Right lobe of liver (tissue), 6 donors: ENCODE data around the gene TEX44. TPM values are rescaled to one million over a fixed set of nuclear protein-coding genes. Genes with fewer than 3 reads are reported as not detected.
A peak's percentile ranks its signal among the peaks of the same experiment; 100 is the strongest.

ENCODE experiments used
- ATAC-seq, 4 donors: fragments of 200-7000 bp; cut with Tn5 transposase; one replicate each; pipeline ENCODE4 v1.9.1; 2020; ENCODE audit warnings: mild to moderate bottlenecking in 4 of 4, moderate library complexity in 4 of 4
- DNase-seq, 3 donors: peaks; one replicate each; pipeline ENCODE4 v3.0.0-alpha.2; 2020
- H3K27ac ChIP-seq, 3 donors: fragments of 200-600 bp; one replicate each; pipeline ENCODE4 v1.8.0; 2022
- H3K27me3 ChIP-seq, 2 donors: fragments of 200-600 bp; one replicate each; pipeline ENCODE4 v1.8.0; 2022
- H3K36me3 ChIP-seq, 4 donors: fragments of 200-600 bp; sonication (generic) in 1 of 4; one replicate each; pipeline versions ENCODE4 v1.5.1 to v1.8.0; 2017 to 2022; ENCODE audit warnings: control low read depth in 1 of 4
- H3K4me1 ChIP-seq, 4 donors: fragments of 200-600 bp; sonication (generic) in 1 of 4; one replicate each; pipeline versions ENCODE4 v1.5.1 to v1.8.0; 2017 to 2022; ENCODE audit warnings: control low read depth in 1 of 4
- H3K4me3 ChIP-seq, 3 donors: fragments of 200-600 bp; one replicate each; pipeline ENCODE4 v1.8.0; 2022
- H3K9me3 ChIP-seq, 4 donors: fragments of 200-600 bp; sonication (generic) in 1 of 4; one replicate each; pipeline versions ENCODE4 v1.5.1 to v1.8.0; 2017 to 2022; ENCODE audit warnings: control low read depth in 1 of 4
- CTCF ChIP-seq, 4 donors: fragments of 200-600 bp in 3 of 4; fragments of 450-650 bp in 1 of 4; IDR thresholded peaks; one replicate each; pipeline versions ENCODE4 v1.5.1 to v1.8.0; 2016 to 2022; ENCODE audit warnings: antibody characterized with exemption in 4 of 4, mild to moderate bottlenecking in 2 of 4
- POLR2A ChIP-seq: fragments of 450-650 bp; IDR thresholded peaks from one replicate; pipeline ENCODE4 v1.6.1; 2017; ENCODE audit warnings: antibody characterized with exemption, mild to moderate bottlenecking
- WGBS: methylation state at CpG from one replicate; pipeline ENCODE4 v1.1.6; 2018; ENCODE audit warnings: low coverage, low lambda C conversion rate; ENCODE audit not compliant: insufficient coverage; ENCODE audit errors: missing lambda C conversion rate; 5-methylcytosine and 5-hydroxymethylcytosine counted together
- intact Hi-C, 2 donors: fragments of 100-400 bp; cut with DNase I; formaldehyde crosslinking; loops; one replicate each; pipeline versions ENCODE4 v1.11.2 to v1.14.1; 2022
- long read RNA-seq: library from polyadenylated mRNA; unstranded; transcript quantifications from one replicate; pipeline ENCODE4 v2.0.0, GENCODE V29; 2019
- total RNA-seq, 6 experiments: library from RNA; depleted of rRNA in 2 of 6; stranded (reverse); fragments of >200 nt in 2 of 6; fragmentation: NEBNext Ultra II Directional in 3 of 6; extraction: Animal tissue kit (Norgen Biotek cat#: 25700) in 3 of 6; gene quantifications; one replicate each; pipeline versions ENCODE4 v1.1.0 to v1.2.4, GENCODE V29; 2016 to 2023
- donor health status: DM: no; HTN: yes; CAD: no.
- donor health status: DM: no; HTN: no; CAD: no.
- donor health status: DM: no; HTN: no; CAD: no.
- donor health status: DM: no; HTN: yes; CAD: no.
- donor health status: DM: no; HTN: yes; CAD: no.

The TEX44 gene
- total RNA-seq = not detected
- long read RNA-seq = 0 reads

GRCh38 chr2:231592636-231593145 lies at the start of gene TEX44:
Gene TEX44 (plus strand): TSS chr2:231592864. CDS start chr2:231592952, 88 bp downstream.
- no peak for TF ChIP-seq CTCF (IDR thresholded peaks at IDR 0.05)
- no peak for TF ChIP-seq POLR2A
- no peak for ATAC-seq
- H3K27ac ChIP-seq = no peak within 1 kb of the TSS
- H3K4me3 ChIP-seq = no peak within 1 kb of the TSS
- intact Hi-C loops = no loop called here
- H3K27me3 ChIP-seq = no peaks in the 10 kb centered on the region
- WGBS = 80% methylated on average over 1 of the region's 6 CpGs
- DNase-seq = no peak
- H3K36me3 ChIP-seq = no peaks in the 10 kb centered on the region
- H3K4me1 ChIP-seq = no peaks in the 10 kb centered on the region
- no peaks in the 10 kb centered on the region for H3K9me3 ChIP-seq

GRCh38 chr2:231545105-231545902 lies 47.4 kb upstream of the TEX44 start:
- Histone ChIP-seq H3K27ac (peak overlapping the region; percentile 21 to 55 (median 54)), H3K4me1 (no peaks in the 10 kb centered on the region), H3K27me3 (no peaks in the 10 kb centered on the region), H3K9me3 (no peaks in the 10 kb centered on the region), H3K36me3 (no peaks in the 10 kb centered on the region), H3K4me3 (no peak overlapping the region)
- intact Hi-C loops = no loop called here
- peak; percentile 82 to 95 (median 92) for ATAC-seq
- DNase-seq = peak in 2 of 3 donors; percentile 46 to 63
- 28% methylated on average over 12 of the region's 14 CpGs for WGBS
- TF ChIP-seq CTCF (IDR thresholded peaks at IDR 0.05) (no peak), POLR2A (no peak)

- Histone ChIP-seq H3K4me3 (no peak overlapping the region), H3K4me1 (no peaks in the 10 kb centered on the region), H3K27ac (peak overlapping the region; percentile 21 to 55 (median 54)), H3K27me3 (no peaks in the 10 kb centered on the region), H3K9me3 (no peaks in the 10 kb centered on the region), H3K36me3 (no peaks in the 10 kb centered on the region)
- ATAC-seq = no peak
- TF ChIP-seq POLR2A (no peak), CTCF (IDR thresholded peaks at IDR 0.05) (no peak)
- intact Hi-C loops = no loop called here
- no peak for DNase-seq
- WGBS = 43% methylated on average over 5 of the region's 13 CpGs
Measured at GRCh38 chr2:231546014-231546715, 46.5 kb upstream of the TEX44 start.

GRCh38 chr2:231547315-231548110 lies 45.2 kb upstream of the TEX44 start:
- Histone ChIP-seq H3K9me3 (no peaks in the 10 kb centered on the region), H3K36me3 (no peaks in the 10 kb centered on the region), H3K27ac (no peak overlapping the region), H3K4me1 (no peaks in the 10 kb centered on the region), H3K4me3 (no peak overlapping the region), H3K27me3 (no peaks in the 10 kb centered on the region)
- ATAC-seq = no peak
- intact Hi-C loops = no loop called here
- 87% methylated on average over 8 of the region's 12 CpGs for WGBS
- no peak for DNase-seq
- TF ChIP-seq CTCF (IDR thresholded peaks at IDR 0.05) = no peak
- no peak for TF ChIP-seq POLR2A
